IPS DF 19.7 (cell line): ENCODE data around the gene TMEM255B.
"Not testable (repeated sequence)": the region's sequence is repeated elsewhere in the genome, so short reads cannot be mapped to it uniquely, and the experiment has no call there.

Experiments used
- DNase-seq: peaks from one replicate; pipeline ENCODE4 v3.0.0-alpha.2; 2013; ENCODE audit warnings: low read depth, low spot score

Gene TMEM255B

GRCh38 chr13:113832631-113833030, 73.6 kb downstream of the TMEM255B start:
- DNase-seq = no peak

GRCh38 chr13:113833111-113833830, 74.2 kb downstream of the TMEM255B start:
- no peak for DNase-seq

- DNase-seq = not testable (repeated sequence)
Observed at GRCh38 chr13:113834006-113834405, 75.0 kb downstream of the TMEM255B start.

GRCh38 chr13:113834496-113835200, 75.6 kb downstream of the TMEM255B start:
- no peak for DNase-seq

GRCh38 chr13:113835461-113836270, 76.6 kb downstream of the TMEM255B start:
- no peak for DNase-seq

GRCh38 chr13:113836768-113837559, 77.9 kb downstream of the TMEM255B start:
- DNase-seq = no peak

GRCh38 chr13:113837560-113838355, 78.7 kb downstream of the TMEM255B start:
- no peak for DNase-seq

- no peak for DNase-seq
Observed at GRCh38 chr13:113838711-113839201, 79.7 kb downstream of the TMEM255B start.

GRCh38 chr13:113839536-113840204, 80.6 kb downstream of the TMEM255B start:
- no peak for DNase-seq

- no peak for DNase-seq
Observed at GRCh38 chr13:113840541-113841352, 81.7 kb downstream of the TMEM255B start.

GRCh38 chr13:113841353-113841650, 82.3 kb downstream of the TMEM255B start:
- DNase-seq = no peak

- no peak for DNase-seq
Observed at GRCh38 chr13:113842336-113843062, 83.5 kb downstream of the TMEM255B start.

GRCh38 chr13:113843063-113843654, 84.1 kb downstream of the TMEM255B start:
- no peak for DNase-seq

GRCh38 chr13:113843864-113844556, 85.0 kb downstream of the TMEM255B start:
- DNase-seq = no peak

- DNase-seq = no peak
Observed at GRCh38 chr13:113845055-113845454, 86.0 kb downstream of the TMEM255B start.

- no peak for DNase-seq
Observed at GRCh38 chr13:113845723-113846635, 87.0 kb downstream of the TMEM255B start.
